ENCODE results near the gene DES. TPM values are rescaled to one million over a fixed set of nuclear protein-coding genes. Genes with fewer than 3 reads are reported as not detected.

DES gene
- total RNA-seq, 2 experiments from 2014 or later = not detected

DNA sequence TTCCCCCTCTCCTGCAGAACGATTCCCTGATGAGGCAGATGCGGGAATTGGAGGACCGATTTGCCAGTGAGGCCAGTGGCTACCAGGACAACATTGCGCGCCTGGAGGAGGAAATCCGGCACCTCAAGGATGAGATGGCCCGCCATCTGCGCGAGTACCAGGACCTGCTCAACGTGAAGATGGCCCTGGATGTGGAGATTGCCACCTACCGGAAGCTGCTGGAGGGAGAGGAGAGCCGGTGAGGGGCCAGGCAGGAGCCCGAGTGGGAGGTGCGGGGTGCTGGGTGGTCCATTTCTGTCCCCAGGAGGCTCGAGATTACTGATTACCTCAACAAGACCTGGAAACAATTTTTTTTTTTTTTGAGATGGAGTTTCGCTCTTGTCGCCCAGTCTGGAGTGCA lies 3.1 kb downstream of the DES start:
- Histone ChIP-seq H4K20me1 (ENCODE audit: insufficient read depth, low read length) (no peaks in the 10 kb centered on the region), H2AFZ (ENCODE audit: low read length) (no peak overlapping the region), H3K9me2 (ENCODE audit: insufficient read depth, low read length) (no peaks in the 10 kb centered on the region), H3K4me1 (ENCODE audit: insufficient read depth, low read length, poor library complexity, severe bottlenecking) (no peaks in the 10 kb centered on the region), H3K27ac (ENCODE audit: low read depth, low read length, poor library complexity, severe bottlenecking) (no peak overlapping the region), H3K9me3 (ENCODE audit: low read length) (no peaks in the 10 kb centered on the region), H3K79me2 (ENCODE audit: insufficient read depth, low read depth, low read length) (no peaks in the 10 kb centered on the region), H3K4me2 (ENCODE audit: low read length) (no peak overlapping the region), H3K4me3 (ENCODE audit: low read depth, low read length, poor library complexity, severe bottlenecking) (no peak overlapping the region), H3K36me3 (ENCODE audit: insufficient read depth, low read length) (no peaks in the 10 kb centered on the region)
- intact Hi-C loops (cut with micrococcal nuclease; ENCODE audit: unreplicated experiment) = no loop called here
- BruUV-seq (replicated peaks) = no TSS peak
- ChIA-PET CTCF (ENCODE audit: unreplicated experiment) (no interaction called here), POLR2A (interaction anchor here (0.6 kb wide), 1 partner anchor 70 kb away, joined by 3 read pairs; no protein-coding TSS in a partner anchor)
- TF ChIP-seq, protein P1, sequence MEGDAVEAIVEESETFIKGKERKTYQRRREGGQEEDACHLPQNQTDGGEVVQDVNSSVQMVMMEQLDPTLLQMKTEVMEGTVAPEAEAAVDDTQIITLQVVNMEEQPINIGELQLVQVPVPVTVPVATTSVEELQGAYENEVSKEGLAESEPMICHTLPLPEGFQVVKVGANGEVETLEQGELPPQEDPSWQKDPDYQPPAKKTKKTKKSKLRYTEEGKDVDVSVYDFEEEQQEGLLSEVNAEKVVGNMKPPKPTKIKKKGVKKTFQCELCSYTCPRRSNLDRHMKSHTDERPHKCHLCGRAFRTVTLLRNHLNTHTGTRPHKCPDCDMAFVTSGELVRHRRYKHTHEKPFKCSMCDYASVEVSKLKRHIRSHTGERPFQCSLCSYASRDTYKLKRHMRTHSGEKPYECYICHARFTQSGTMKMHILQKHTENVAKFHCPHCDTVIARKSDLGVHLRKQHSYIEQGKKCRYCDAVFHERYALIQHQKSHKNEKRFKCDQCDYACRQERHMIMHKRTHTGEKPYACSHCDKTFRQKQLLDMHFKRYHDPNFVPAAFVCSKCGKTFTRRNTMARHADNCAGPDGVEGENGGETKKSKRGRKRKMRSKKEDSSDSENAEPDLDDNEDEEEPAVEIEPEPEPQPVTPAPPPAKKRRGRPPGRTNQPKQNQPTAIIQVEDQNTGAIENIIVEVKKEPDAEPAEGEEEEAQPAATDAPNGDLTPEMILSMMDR (conservative IDR thresholded peaks at IDR 0.05; ENCODE audit: low read length) = no peak
- TF ChIP-seq EZH2phosphoT487 (IDR thresholded peaks at IDR 0.05; ENCODE audit: borderline replicate concordance, low read depth, low read length) = no peak
- DNase-seq (ENCODE audit: low spot score) = no peak

DNA sequence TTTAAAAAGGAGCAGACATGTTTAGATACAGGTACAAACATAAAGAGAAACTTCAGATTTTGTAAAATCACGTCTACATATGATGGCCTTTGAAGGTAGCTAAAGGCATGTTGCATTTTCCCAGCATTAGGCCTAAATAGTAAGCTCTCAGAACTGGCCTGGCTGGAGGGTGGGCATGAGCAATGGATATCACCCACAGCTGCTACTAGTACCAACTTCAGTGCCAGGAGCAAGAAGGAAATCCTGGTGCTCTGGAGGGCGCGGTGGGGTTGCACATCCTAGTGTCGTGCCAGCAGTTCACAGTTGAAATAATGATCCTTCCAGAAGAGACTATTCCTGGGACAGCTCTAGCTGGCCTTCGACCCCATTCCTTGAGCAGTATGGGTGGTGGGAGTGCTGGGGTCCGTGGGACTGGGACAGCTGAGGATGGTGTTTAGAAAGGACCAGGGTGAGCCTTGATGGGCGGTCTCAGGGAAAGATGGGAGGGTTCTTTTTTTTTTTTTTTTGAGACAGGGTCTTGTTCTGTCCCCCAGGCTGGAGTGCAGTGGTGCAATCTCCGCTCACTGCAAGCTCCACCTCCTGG lies 4.9 kb downstream of the DES start:
- Histone ChIP-seq H3K9me3 (ENCODE audit: low read length) (no peaks in the 10 kb centered on the region), H3K36me3 (ENCODE audit: insufficient read depth, low read length) (no peaks in the 10 kb centered on the region), H3K4me1 (ENCODE audit: insufficient read depth, low read length, poor library complexity, severe bottlenecking) (no peaks in the 10 kb centered on the region), H2AFZ (ENCODE audit: low read length) (no peak overlapping the region), H3K9me2 (ENCODE audit: insufficient read depth, low read length) (no peaks in the 10 kb centered on the region), H4K20me1 (ENCODE audit: insufficient read depth, low read length) (no peaks in the 10 kb centered on the region), H3K4me3 (ENCODE audit: low read depth, low read length, poor library complexity, severe bottlenecking) (no peak overlapping the region), H3K4me2 (ENCODE audit: low read length) (no peak overlapping the region), H3K27ac (ENCODE audit: low read depth, low read length, poor library complexity, severe bottlenecking) (no peak overlapping the region), H3K79me2 (ENCODE audit: insufficient read depth, low read depth, low read length) (no peaks in the 10 kb centered on the region)
- no peak for DNase-seq (ENCODE audit: low spot score)
- CTCF ChIA-PET (ENCODE audit: unreplicated experiment) = no interaction called here
- POLR2A ChIA-PET = no interaction called here
- intact Hi-C loops (cut with micrococcal nuclease; ENCODE audit: unreplicated experiment) = no loop called here
- BruUV-seq (replicated peaks) = no TSS peak
- TF ChIP-seq EZH2phosphoT487 (IDR thresholded peaks at IDR 0.05; ENCODE audit: borderline replicate concordance, low read depth, low read length) = no peak
- TF ChIP-seq, protein P1 (conservative IDR thresholded peaks at IDR 0.05; ENCODE audit: low read length) = no peak

DNA sequence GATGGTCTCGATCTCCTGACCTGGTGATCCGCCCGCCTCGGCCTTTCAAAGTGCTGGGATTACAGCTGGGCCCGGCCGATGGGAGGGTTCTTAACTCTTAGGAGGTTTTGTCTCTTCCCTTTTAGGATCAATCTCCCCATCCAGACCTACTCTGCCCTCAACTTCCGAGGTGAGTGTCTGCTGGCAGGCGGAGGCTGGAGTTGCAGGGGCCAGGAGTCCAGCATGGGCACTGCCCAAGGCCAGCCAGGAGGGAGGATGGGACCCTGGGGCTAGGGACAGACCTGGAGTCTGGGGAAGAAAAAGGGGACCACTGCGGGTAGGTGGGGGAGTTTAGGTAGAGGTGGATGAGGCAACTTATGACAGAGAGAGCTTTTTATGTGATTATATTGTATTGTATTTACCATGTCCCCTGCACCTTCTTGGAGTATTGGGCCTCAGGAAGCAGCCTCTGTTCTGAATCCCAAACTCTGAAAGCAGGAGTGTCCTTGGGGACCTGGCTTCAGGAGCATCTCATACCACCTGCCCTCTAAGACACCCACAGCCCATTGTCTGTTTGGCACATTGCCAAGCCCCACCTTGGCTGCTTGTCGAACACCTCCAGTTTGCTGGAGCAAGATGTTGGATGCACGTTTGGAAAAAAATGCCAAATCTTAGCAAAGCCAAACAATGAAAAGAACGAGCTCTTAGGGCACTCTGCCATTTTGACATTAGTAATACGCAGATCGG lies 5.6 kb downstream of the DES start:
- H3K27ac ChIP-seq (ENCODE audit: low read depth, low read length, poor library complexity, severe bottlenecking) = no peak overlapping the region
- BruUV-seq (replicated peaks) = no TSS peak
- ChIA-PET POLR2A (interaction anchor here (0.7 kb wide), 2 partner anchors 71 to 1168 kb away, joined by 3 read pairs; no protein-coding TSS in a partner anchor), CTCF (ENCODE audit: unreplicated experiment) (no interaction called here)
- H3K4me2 ChIP-seq (ENCODE audit: low read length) = no peak overlapping the region
- no peaks in the 10 kb centered on the region for H3K9me3 ChIP-seq (ENCODE audit: low read length)
- no peaks in the 10 kb centered on the region for H3K4me1 ChIP-seq (ENCODE audit: insufficient read depth, low read length, poor library complexity, severe bottlenecking)
- H2AFZ ChIP-seq (ENCODE audit: low read length) = no peak overlapping the region
- no peak for DNase-seq (ENCODE audit: low spot score)
- H3K9me2 ChIP-seq (ENCODE audit: insufficient read depth, low read length) = no peaks in the 10 kb centered on the region
- no peaks in the 10 kb centered on the region for H4K20me1 ChIP-seq (ENCODE audit: insufficient read depth, low read length)
- TF ChIP-seq EZH2phosphoT487 (IDR thresholded peaks at IDR 0.05; ENCODE audit: borderline replicate concordance, low read depth, low read length) = no peak
- TF ChIP-seq, protein P1 (conservative IDR thresholded peaks at IDR 0.05; ENCODE audit: low read length) = no peak
- intact Hi-C loops (cut with micrococcal nuclease; ENCODE audit: unreplicated experiment) = no loop called here
- no peak overlapping the region for H3K4me3 ChIP-seq (ENCODE audit: low read depth, low read length, poor library complexity, severe bottlenecking)
- no peaks in the 10 kb centered on the region for H3K79me2 ChIP-seq (ENCODE audit: insufficient read depth, low read depth, low read length)
- no peaks in the 10 kb centered on the region for H3K36me3 ChIP-seq (ENCODE audit: insufficient read depth, low read length)
